Sigmoid colon (tissue), 7 donors: Measurements from ENCODE around the gene ODAD2. TPM values are rescaled to one million over a fixed set of nuclear protein-coding genes. Genes with fewer than 3 reads are reported as not detected.
A peak's percentile ranks its signal among the peaks of the same experiment; 100 is the strongest.

Source experiments
- DNase-seq: peaks from one replicate; pipeline ENCODE4 v3.0.0-alpha.2; 2019
- H3K27ac ChIP-seq, 4 donors: fragments of 200-600 bp; sonication (generic); one replicate each; pipeline ENCODE4 v1.5.1; 2016 to 2019; ENCODE audit warnings: mild to moderate bottlenecking in 1 of 4
- H3K27me3 ChIP-seq, 3 donors: fragments of 200-600 bp; sonication (generic); one replicate each; pipeline ENCODE4 v1.5.1; 2019; ENCODE audit warnings: mild to moderate bottlenecking in 1 of 3
- H3K36me3 ChIP-seq, 4 donors: fragments of 200-600 bp; sonication (generic); one replicate each; pipeline ENCODE4 v1.5.1; 2016 to 2019
- H3K4me1 ChIP-seq, 4 donors: fragments of 200-600 bp; sonication (generic); one replicate each; pipeline ENCODE4 v1.5.1; 2017 to 2019
- H3K4me3 ChIP-seq, 4 donors: fragments of 200-600 bp; sonication (generic); one replicate each; pipeline ENCODE4 v1.5.1; 2017 to 2019; ENCODE audit warnings: mild to moderate bottlenecking in 2 of 4, moderate library complexity in 1 of 4
- H3K9me3 ChIP-seq, 4 donors: fragments of 200-600 bp in 3 of 4; sonication (generic) in 3 of 4; one replicate each; pipeline versions ENCODE4 v1.5.1 to v1.6.1; 2013 to 2019
- CTCF ChIP-seq, 4 experiments: fragments of 450-650 bp in 3 of 4; fragments of 200-600 bp in 1 of 4; IDR thresholded peaks; one replicate each; pipeline ENCODE4 v1.5.1; 2016 to 2019; ENCODE audit warnings: antibody characterized with exemption in 4 of 4, mild to moderate bottlenecking in 3 of 4, moderate library complexity in 2 of 4
- EP300 ChIP-seq, 4 donors: sonication (generic); formaldehyde crosslinking; IDR thresholded peaks; one replicate each; pipeline ENCODE4 v1.6.1; 2017; ENCODE audit warnings: antibody characterized with exemption in 4 of 4
- POLR2A ChIP-seq, 2 donors: fragments of 450-650 bp; IDR thresholded peaks; one replicate each; pipeline ENCODE4 v1.6.1; 2016; ENCODE audit warnings: antibody characterized with exemption in 2 of 2, mild to moderate bottlenecking in 2 of 2, moderate library complexity in 2 of 2
- POLR2AphosphoS5 ChIP-seq, 4 donors: sonication (generic); formaldehyde crosslinking; IDR thresholded peaks; one replicate each; pipeline ENCODE4 v1.6.1; 2017; ENCODE audit warnings: antibody characterized with exemption in 4 of 4
- WGBS, 2 donors: extraction: QIAGEN DNeasy Blood & Tissue Kit; methylation state at CpG; one replicate each; pipeline ENCODE4 v1.1.7; 2013; 5-methylcytosine and 5-hydroxymethylcytosine counted together
- intact Hi-C: fragments of 100-400 bp; cut with DNase I; formaldehyde crosslinking; loops from one replicate; pipeline ENCODE4 v1.15.1; 2023
- polyA plus RNA-seq, 3 donors: library from polyadenylated mRNA; stranded (reverse); fragments of 200-250 nt; gene quantifications; one replicate each; pipeline ENCODE4 v1.2.3, GENCODE V29; 2013
- total RNA-seq, 4 donors: library from RNA; depleted of rRNA; stranded (reverse); fragments of >200 nt; gene quantifications; one replicate each; pipeline ENCODE4 v1.1.0, GENCODE V29; 2016
- donor health status: healthy with polysubstance abuse.
- donor health status: Bipolar disorder and iron deficiency.
- donor health status: healthy.

The ODAD2 gene
- total and polyA plus RNA-seq, 7 donors: 0.29 to 8.8 (median 2.3) TPM; not detected in 1

GRCh38 chr10:27826369-27826768 is 172.5 kb downstream of the ODAD2 start:
- H3K27me3 ChIP-seq: no peaks in the 10 kb centered on the region
- peaks cover 0 to 2% (median 0%) of the 10 kb centered on the region in 4 donors for H3K9me3 ChIP-seq
- intact Hi-C loops: no loop called here
- TF ChIP-seq EP300 (IDR thresholded peaks at IDR 0.05) (no peak), POLR2AphosphoS5 (IDR thresholded peaks at IDR 0.05) (no peak), CTCF (IDR thresholded peaks at IDR 0.05) (no peak), POLR2A (IDR thresholded peaks at IDR 0.05) (no peak)
- peaks cover 0 to 15% (median 13%) of the 10 kb centered on the region in 4 donors for H3K4me1 ChIP-seq
- no peak overlapping the region for H3K27ac ChIP-seq
- H3K36me3 ChIP-seq: no peaks in the 10 kb centered on the region
- no peak overlapping the region for H3K4me3 ChIP-seq
- WGBS, 2 donors: 90 to 91% methylated on average over 9 of the region's 9 CpGs
- DNase-seq: no peak

GRCh38 chr10:27822301-27822700 is 176.6 kb downstream of the ODAD2 start:
- peaks cover 0 to 2% (median 0%) of the 10 kb centered on the region in 4 donors for H3K9me3 ChIP-seq
- no peaks in the 10 kb centered on the region for H3K27me3 ChIP-seq
- peaks cover 0 to 33% (median 28%) of the 10 kb centered on the region in 4 donors for H3K4me1 ChIP-seq
- TF ChIP-seq EP300 (IDR thresholded peaks at IDR 0.05) (peak in 1 of 4 donors; percentile 42), POLR2A (IDR thresholded peaks at IDR 0.05) (no peak), POLR2AphosphoS5 (IDR thresholded peaks at IDR 0.05) (peak in 1 of 4 donors; percentile 20)
- no peak for DNase-seq
- H3K27ac ChIP-seq: peak overlapping the region in 3 of 4 donors; percentile 5 to 85 (median 76)
- no peaks in the 10 kb centered on the region for H3K36me3 ChIP-seq
- no peak overlapping the region for H3K4me3 ChIP-seq
- intact Hi-C loops: no loop called here
- 68 to 69% methylated on average over 4 of the region's 4 CpGs for WGBS, 2 donors

GRCh38 chr10:27820637-27821036 is 178.2 kb downstream of the ODAD2 start:
- peaks cover 0 to 33% (median 28%) of the 10 kb centered on the region in 4 donors for H3K4me1 ChIP-seq

GRCh38 chr10:27819781-27820531 is 178.9 kb downstream of the ODAD2 start:
- DNase-seq: peak; percentile 64
- Histone ChIP-seq H3K27ac (peak overlapping the region in 3 of 4 donors; percentile 38 to 85 (median 76)), H3K27me3 (no peaks in the 10 kb centered on the region), H3K4me3 (no peak overlapping the region), H3K9me3 (peaks cover 0 to 2% (median 0%) of the 10 kb centered on the region in 4 donors), H3K36me3 (no peaks in the 10 kb centered on the region), H3K4me1 (peaks cover 0 to 33% (median 28%) of the 10 kb centered on the region in 4 donors)
- TF ChIP-seq EP300 (IDR thresholded peaks at IDR 0.05) (peak in 1 of 4 donors; percentile 40), CTCF (IDR thresholded peaks at IDR 0.05) (no peak), POLR2AphosphoS5 (IDR thresholded peaks at IDR 0.05) (peak in 3 of 4 donors; percentile 47 to 78 (median 53))
- 78 to 83% methylated on average over 9 of the region's 9 CpGs for WGBS, 2 donors
- intact Hi-C loops: no loop called here

More at GRCh38 chr10:27820637-27821036, 178.2 kb downstream of the ODAD2 start:
- peaks cover 0 to 2% (median 0%) of the 10 kb centered on the region in 4 donors for H3K9me3 ChIP-seq
- no peak for DNase-seq
- no peaks in the 10 kb centered on the region for H3K36me3 ChIP-seq
- no peaks in the 10 kb centered on the region for H3K27me3 ChIP-seq
- TF ChIP-seq CTCF (IDR thresholded peaks at IDR 0.05): no peak
- TF ChIP-seq POLR2A (IDR thresholded peaks at IDR 0.05): no peak
- TF ChIP-seq EP300 (IDR thresholded peaks at IDR 0.05): no peak
- TF ChIP-seq POLR2AphosphoS5 (IDR thresholded peaks at IDR 0.05): no peak
- H3K4me3 ChIP-seq: no peak overlapping the region
- intact Hi-C loops: no loop called here
- WGBS, 2 donors: 79 to 89% methylated on average over 3 of the region's 3 CpGs
- peak overlapping the region in 3 of 4 donors; percentile 38 to 85 (median 76) for H3K27ac ChIP-seq

- peaks cover 0 to 18% (median 15%) of the 10 kb centered on the region in 4 donors for H3K4me1 ChIP-seq
- 63 to 75% methylated on average over 1 of the region's 1 CpG for WGBS, 2 donors
Observed at GRCh38 chr10:27816320-27816719, 182.6 kb downstream of the ODAD2 start.

More at GRCh38 chr10:27816320-27816719, 182.6 kb downstream of the ODAD2 start:
- Histone ChIP-seq H3K27ac (no peak overlapping the region), H3K9me3 (no peaks in the 10 kb centered on the region), H3K4me3 (no peak overlapping the region), H3K36me3 (no peaks in the 10 kb centered on the region), H3K27me3 (no peaks in the 10 kb centered on the region)
- no peak for DNase-seq
- TF ChIP-seq EP300 (IDR thresholded peaks at IDR 0.05): no peak
- TF ChIP-seq CTCF (IDR thresholded peaks at IDR 0.05): no peak
- no peak for TF ChIP-seq POLR2A (IDR thresholded peaks at IDR 0.05)
- no peak for TF ChIP-seq POLR2AphosphoS5 (IDR thresholded peaks at IDR 0.05)
- intact Hi-C loops: no loop called here
